Retinal pigment epithelial cell (primary cell): ENCODE data around the gene ALDH18A1.

Experiments
- DNase-seq: peaks from one replicate; pipeline ENCODE4 v3.0.0-alpha.2; 2010; ENCODE audit warnings: low read depth
- H3K4me3 ChIP-seq: 2 replicates; pipeline ENCODE4 v1.5.1; 2011; ENCODE audit warnings: mild to moderate bottlenecking, low read length, control low read depth, moderate library complexity
- CTCF ChIP-seq: conservative IDR thresholded peaks from 2 replicates; pipeline ENCODE4 v1.5.1; 2011; ENCODE audit warnings: low read depth, low read length, control low read depth, inconsistent platforms

Gene ALDH18A1

DNA sequence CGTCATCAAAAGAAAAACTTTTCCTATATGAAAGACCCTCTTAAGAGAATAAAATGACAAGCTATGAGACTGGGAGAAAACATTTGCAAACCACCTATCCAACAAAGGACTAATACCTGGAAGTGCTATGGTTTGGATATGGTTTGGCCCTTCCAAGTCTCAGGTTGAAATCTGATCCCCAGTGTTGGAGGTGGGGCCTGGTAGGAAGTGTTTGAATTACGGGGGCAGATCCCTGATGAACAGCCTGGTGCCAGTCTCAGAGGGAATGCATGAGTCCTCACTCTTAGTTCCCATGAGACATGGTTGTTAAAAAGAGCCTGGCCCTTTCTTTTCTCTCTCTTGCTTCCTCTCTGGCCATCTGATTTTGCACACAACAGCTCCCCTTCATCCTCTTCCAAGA, 6.3 kb downstream of the ALDH18A1 start:
- no peak overlapping the region for H3K4me3 ChIP-seq
- no peak for DNase-seq
- TF ChIP-seq CTCF, result no peak

GRCh38 chr10:95648138-95648537, 8.4 kb downstream of the ALDH18A1 start:
- no peak for TF ChIP-seq CTCF
- H3K4me3 ChIP-seq, result no peak overlapping the region
- DNase-seq, result no peak

- TF ChIP-seq CTCF, result no peak
- H3K4me3 ChIP-seq, result no peak overlapping the region
- no peak for DNase-seq
Measured at GRCh38 chr10:95646160-95646559, 10.4 kb downstream of the ALDH18A1 start.

DNA sequence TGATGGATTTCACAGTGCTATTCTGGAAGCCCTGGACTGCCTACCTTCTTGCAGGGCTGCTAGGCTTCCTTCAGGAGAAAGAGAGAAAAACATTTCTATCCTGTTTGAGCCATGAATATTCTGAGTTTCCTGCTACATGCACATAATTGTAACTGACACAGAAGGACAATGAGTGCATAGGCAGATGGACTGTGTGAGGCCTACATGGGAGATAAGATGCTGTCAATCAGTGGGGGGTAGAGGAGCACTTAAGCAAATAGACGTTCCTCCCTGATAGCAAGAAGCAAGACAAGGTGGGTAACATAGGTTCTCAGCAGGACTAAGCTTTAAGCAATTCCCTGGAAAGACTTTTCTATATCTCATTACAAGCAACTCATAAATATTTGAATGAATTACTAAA, 11.6 kb downstream of the ALDH18A1 start:
- no peak for DNase-seq
- TF ChIP-seq CTCF, result no peak
- no peak overlapping the region for H3K4me3 ChIP-seq

- no peak overlapping the region for H3K4me3 ChIP-seq
- no peak for TF ChIP-seq CTCF
- DNase-seq, result no peak
Measured at GRCh38 chr10:95640891-95641315, 15.6 kb downstream of the ALDH18A1 start.

GRCh38 chr10:95637911-95638310, 18.6 kb downstream of the ALDH18A1 start:
- no peak for DNase-seq
- no peak for TF ChIP-seq CTCF
- H3K4me3 ChIP-seq, result no peak overlapping the region

- TF ChIP-seq CTCF, result no peak
- DNase-seq, result no peak
- H3K4me3 ChIP-seq, result no peak overlapping the region
Measured at GRCh38 chr10:95637140-95637539, 19.4 kb downstream of the ALDH18A1 start.
